Subcutaneous abdominal adipose tissue (tissue), 5 donors: ENCODE results near the gene MAPK4.
"Not testable (repeated sequence)": the region's sequence is repeated elsewhere in the genome, so short reads cannot be mapped to it uniquely, and the experiment has no call there.

Experiments used
- H3K27ac ChIP-seq: one replicate; pipeline ENCODE4 v1.7.0; 2013; ENCODE audit warnings: low read depth, mild to moderate bottlenecking, inconsistent platforms, low read length, moderate library complexity
- H3K27me3 ChIP-seq, 5 donors: one replicate each; pipeline ENCODE4 v1.7.0; 2013; ENCODE audit warnings: low read length in 5 of 5, inconsistent platforms in 1 of 5; ENCODE audit not compliant: control insufficient read depth in 5 of 5, insufficient read depth in 4 of 5
- H3K36me3 ChIP-seq, 5 donors: one replicate each; pipeline ENCODE4 v1.7.0; 2013; ENCODE audit warnings: low read length in 5 of 5; ENCODE audit not compliant: control insufficient read depth in 5 of 5, insufficient read depth in 5 of 5
- H3K4me1 ChIP-seq, 5 donors: one replicate each; pipeline ENCODE4 v1.7.0; 2013; ENCODE audit warnings: low read length in 5 of 5, mild to moderate bottlenecking in 3 of 5, moderate library complexity in 1 of 5; ENCODE audit not compliant: control insufficient read depth in 5 of 5, insufficient read depth in 5 of 5
- H3K4me3 ChIP-seq, 5 donors: one replicate each; pipeline ENCODE4 v1.7.0; 2013; ENCODE audit warnings: low read length in 5 of 5, low read depth in 1 of 5
- H3K9ac ChIP-seq, 5 donors: one replicate each; pipeline ENCODE4 v1.7.0; 2013; ENCODE audit warnings: low read length in 5 of 5, mild to moderate bottlenecking in 4 of 5, moderate library complexity in 3 of 5
- H3K9me3 ChIP-seq, 5 donors: one replicate each; pipeline ENCODE4 v1.7.0; 2013; ENCODE audit warnings: low read length in 5 of 5; ENCODE audit not compliant: control insufficient read depth in 5 of 5
- donor health status: healthy.
- donor health status: healthy.
- donor health status: healthy.
- donor health status: healthy.
- donor health status: healthy.

The MAPK4 gene

GRCh38 chr18:50548160-50548559 lies 11.7 kb upstream of the MAPK4 start:
- no peaks in the 10 kb centered on the region for H3K4me1 ChIP-seq
- H3K9me3 ChIP-seq = peaks cover 0 to 9% (median 6%) of the 10 kb centered on the region in 5 donors
- H3K9ac ChIP-seq = no peak overlapping the region
- no peaks in the 10 kb centered on the region for H3K27me3 ChIP-seq
- no peak overlapping the region for H3K4me3 ChIP-seq
- no peaks in the 10 kb centered on the region for H3K36me3 ChIP-seq
- no peak overlapping the region for H3K27ac ChIP-seq

GRCh38 chr18:50551651-50552050 lies 8.2 kb upstream of the MAPK4 start:
- H3K4me3 ChIP-seq, H3K36me3 ChIP-seq, H3K27me3 ChIP-seq, H3K4me1 ChIP-seq, H3K9ac ChIP-seq, H3K27ac ChIP-seq: not testable (repeated sequence)
- peaks cover 0 to 23% (median 20%) of the 10 kb centered on the region in 5 donors for H3K9me3 ChIP-seq

DNA sequence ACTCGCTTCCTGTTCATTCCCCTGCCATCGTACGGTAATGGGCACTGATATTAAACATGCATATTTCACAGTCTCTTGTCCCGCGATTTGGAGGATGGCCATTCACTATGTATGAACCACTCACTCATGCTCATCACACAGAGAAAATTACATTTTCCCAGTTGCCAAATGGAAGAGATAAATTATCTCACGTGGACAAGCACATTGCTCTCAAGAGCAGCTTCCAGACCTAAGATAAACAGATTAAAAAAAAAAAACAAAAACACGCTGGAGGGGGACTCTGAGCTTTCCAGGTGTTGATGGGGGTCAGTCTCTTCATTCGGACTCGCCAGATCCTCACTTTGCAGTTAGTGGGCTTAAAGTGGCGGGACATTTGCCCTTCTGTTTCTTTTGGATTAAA lies 1.7 kb upstream of the MAPK4 start:
- Histone ChIP-seq H3K27me3 (peaks cover 7 to 27% (median 19%) of the 10 kb centered on the region in 5 donors), H3K4me3 (no peak overlapping the region), H3K9me3 (peaks cover 0 to 18% (median 15%) of the 10 kb centered on the region in 5 donors)

GRCh38 chr18:50558948-50559751 lies 737 bp upstream of the MAPK4 start:
- peak overlapping the region in 1 of 5 donors; percentile 47 for H3K9ac ChIP-seq
- H3K27ac ChIP-seq = no peak overlapping the region
- peaks cover 7 to 35% (median 28%) of the 10 kb centered on the region in 5 donors for H3K27me3 ChIP-seq

More for the DNA sequence above, 1.7 kb upstream of the MAPK4 start:
- Histone ChIP-seq H3K9ac (no peak overlapping the region), H3K27ac (no peak overlapping the region), H3K4me1 (peaks cover 0 to 18% (median 16%) of the 10 kb centered on the region in 5 donors), H3K36me3 (no peaks in the 10 kb centered on the region)

DNA sequence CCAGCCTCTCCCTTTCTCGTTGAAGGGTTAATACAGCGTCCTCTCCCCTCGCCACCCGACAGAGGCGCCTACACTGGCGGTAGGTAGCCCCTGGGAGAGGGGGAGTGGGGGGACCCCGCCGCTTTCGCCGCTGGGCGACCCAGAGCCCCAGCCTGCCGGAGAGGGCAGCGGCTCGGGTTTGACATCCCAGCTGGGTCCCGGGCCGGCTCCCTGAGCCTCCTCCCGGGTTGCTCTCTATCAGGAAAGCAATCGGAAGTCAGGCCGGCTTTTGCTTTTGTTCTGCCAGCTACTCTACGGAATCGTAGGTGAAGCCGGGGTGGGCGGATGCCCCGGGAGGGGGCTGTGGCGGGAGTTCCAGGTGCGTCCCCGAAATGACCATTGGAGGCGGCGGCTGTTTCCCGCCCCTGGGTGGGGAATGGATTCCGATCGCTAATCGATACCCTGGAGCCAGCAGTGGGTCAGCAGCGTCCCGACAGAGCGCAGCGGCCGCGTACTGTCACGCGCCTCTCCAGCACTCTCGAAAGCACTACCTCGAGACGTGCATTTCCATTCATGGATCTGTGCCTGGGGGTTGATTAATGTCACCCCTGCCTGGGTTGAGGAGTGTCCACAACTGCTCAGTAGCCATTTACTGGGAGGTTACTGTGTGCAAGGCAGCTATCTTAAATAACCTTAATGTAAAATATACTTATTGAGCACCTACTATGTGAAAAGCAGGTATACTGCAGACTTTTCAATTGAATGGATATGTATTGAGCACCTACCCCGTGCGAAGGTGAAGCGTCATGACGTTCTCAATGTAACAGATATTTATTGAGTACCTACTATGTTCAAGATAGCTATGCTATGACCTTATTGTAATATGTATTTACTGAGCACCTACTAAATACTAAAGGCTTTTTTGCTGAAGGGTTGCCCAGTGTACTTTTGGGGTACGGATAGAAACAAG lies 1.1 kb downstream of the MAPK4 start:
- peak overlapping the region in 3 of 5 donors; percentile 45 to 68 (median 61) for H3K9ac ChIP-seq
- peaks cover 0 to 7% (median 3%) of the 10 kb centered on the region in 5 donors for H3K9me3 ChIP-seq
- H3K27me3 ChIP-seq = peaks cover 11 to 36% (median 23%) of the 10 kb centered on the region in 5 donors
- H3K36me3 ChIP-seq = no peaks in the 10 kb centered on the region
- H3K4me1 ChIP-seq = peaks cover 0 to 18% (median 16%) of the 10 kb centered on the region in 5 donors
- H3K27ac ChIP-seq = no peak overlapping the region
- H3K4me3 ChIP-seq = peak overlapping the region in 4 of 5 donors; percentile 52 to 68 (median 60)

More at GRCh38 chr18:50558948-50559751, 737 bp upstream of the MAPK4 start:
- Histone ChIP-seq H3K4me3 (peak overlapping the region; percentile 36 to 62 (median 48)), H3K36me3 (no peaks in the 10 kb centered on the region), H3K4me1 (peaks cover 0 to 18% (median 16%) of the 10 kb centered on the region in 5 donors), H3K9me3 (peaks cover 0 to 18% (median 15%) of the 10 kb centered on the region in 5 donors)

DNA sequence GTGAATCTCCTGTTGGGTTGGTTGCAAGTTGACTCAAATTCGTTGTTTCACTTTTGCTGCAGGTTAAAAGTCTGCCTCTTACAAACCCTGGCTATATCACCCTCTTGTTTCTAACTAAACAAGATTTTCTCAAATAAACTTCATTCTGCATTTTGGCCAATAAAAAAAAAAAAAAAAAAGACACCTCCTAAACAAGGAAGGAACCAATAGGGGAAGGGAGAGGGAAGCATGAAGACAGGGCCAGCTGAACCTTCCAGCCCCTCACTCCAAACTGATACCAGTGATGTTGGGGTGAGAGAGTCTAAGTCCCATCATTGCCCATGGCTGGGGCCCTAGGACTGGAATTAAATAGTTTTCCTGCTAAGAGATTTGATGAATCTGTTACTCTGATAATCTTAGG lies 2.4 kb downstream of the MAPK4 start:
- H3K9ac ChIP-seq, H3K9me3 ChIP-seq, H3K27ac ChIP-seq, H3K4me3 ChIP-seq, H3K36me3 ChIP-seq: not testable (repeated sequence)
- H3K27me3 ChIP-seq = peaks cover 11 to 36% (median 24%) of the 10 kb centered on the region in 5 donors
- H3K4me1 ChIP-seq = peaks cover 0 to 18% (median 16%) of the 10 kb centered on the region in 5 donors

DNA sequence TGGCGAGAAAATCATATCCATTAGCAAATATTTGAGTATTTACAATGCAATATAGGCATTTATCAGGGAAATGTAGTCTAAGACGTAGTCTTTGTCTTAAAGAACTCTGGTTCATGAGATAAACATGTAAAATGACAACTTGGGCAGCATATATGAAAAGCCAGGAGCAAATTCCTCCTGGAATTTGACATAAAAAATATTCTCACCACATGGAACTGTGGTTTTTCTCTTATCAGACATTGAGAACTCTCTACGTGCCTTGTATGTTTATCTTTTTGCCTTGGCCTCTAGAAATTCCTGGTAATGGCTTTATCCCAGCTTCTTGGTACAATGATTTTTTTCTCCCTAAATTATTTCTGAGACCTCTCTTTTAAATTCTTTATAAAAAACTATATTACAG lies 2.8 kb downstream of the MAPK4 start:
- Histone ChIP-seq H3K9ac (no peak overlapping the region), H3K9me3 (no peaks in the 10 kb centered on the region), H3K27ac (no peak overlapping the region), H3K4me3 (no peak overlapping the region), H3K36me3 (no peaks in the 10 kb centered on the region), H3K4me1 (peaks cover 0 to 18% (median 16%) of the 10 kb centered on the region in 5 donors), H3K27me3 (peaks cover 11 to 36% (median 23%) of the 10 kb centered on the region in 5 donors)

- no peak overlapping the region for H3K27ac ChIP-seq
Measured at GRCh38 chr18:50563376-50563775, 3.5 kb downstream of the MAPK4 start.

GRCh38 chr18:50569930-50570329 lies 10.0 kb downstream of the MAPK4 start:
- H3K27ac ChIP-seq = no peak overlapping the region

More at GRCh38 chr18:50563376-50563775, 3.5 kb downstream of the MAPK4 start:
- H3K27me3 ChIP-seq = peaks cover 11 to 36% (median 23%) of the 10 kb centered on the region in 5 donors
- no peaks in the 10 kb centered on the region for H3K36me3 ChIP-seq
- H3K9me3 ChIP-seq = peaks cover 0 to 1% (median 0%) of the 10 kb centered on the region in 5 donors
- H3K4me1 ChIP-seq = peaks cover 0 to 18% (median 16%) of the 10 kb centered on the region in 5 donors
- H3K4me3 ChIP-seq = no peak overlapping the region
- no peak overlapping the region for H3K9ac ChIP-seq

More at GRCh38 chr18:50569930-50570329, 10.0 kb downstream of the MAPK4 start:
- Histone ChIP-seq H3K36me3 (no peaks in the 10 kb centered on the region), H3K4me1 (no peaks in the 10 kb centered on the region), H3K4me3 (no peak overlapping the region), H3K9me3 (peaks cover 0 to 6% (median 4%) of the 10 kb centered on the region in 5 donors), H3K27me3 (peaks cover 0 to 11% (median 3%) of the 10 kb centered on the region in 5 donors), H3K9ac (no peak overlapping the region)
